Neutrophil (primary cell): Measurements from ENCODE around the gene TCL1B.

Experiments used
- H3K27ac ChIP-seq: fragments of 200-600 bp; sonication (generic); 2 replicates; pipeline ENCODE4 v1.5.1; 2016; ENCODE audit warnings: mild to moderate bottlenecking, moderate library complexity
- H3K27me3 ChIP-seq: fragments of 200-600 bp; sonication (generic); 2 replicates; pipeline ENCODE4 v1.6.0; 2016; ENCODE audit warnings: mild to moderate bottlenecking
- H3K36me3 ChIP-seq: fragments of 200-600 bp; sonication (generic); 2 replicates; pipeline ENCODE4 v1.5.1; 2017
- H3K4me1 ChIP-seq, 2 experiments: fragments of 200-600 bp in 1 of 2; sonication (generic) in 1 of 2; 1 replicate in 1 of 2; 2 replicates in 1 of 2; pipeline versions ENCODE4 v1.5.1 to v1.6.1; 2013 to 2016; ENCODE audit warnings: low read depth in 1 of 2, low read length in 1 of 2, mild to moderate bottlenecking in 1 of 2, moderate library complexity in 1 of 2; ENCODE audit not compliant: control insufficient read depth in 1 of 2, insufficient read depth in 1 of 2
- H3K4me3 ChIP-seq, 2 experiments: fragments of 200-600 bp in 1 of 2; sonication (generic) in 1 of 2; 1 replicate in 1 of 2; 2 replicates in 1 of 2; pipeline ENCODE4 v1.5.1; 2013 to 2016; ENCODE audit warnings: low read depth in 1 of 2, low read length in 1 of 2, mild to moderate bottlenecking in 1 of 2, moderate library complexity in 1 of 2
- H3K9me3 ChIP-seq: fragments of 200-600 bp; sonication (generic); 2 replicates; pipeline ENCODE4 v1.5.1; 2016
- CTCF ChIP-seq: fragments of 200-600 bp; sonication (generic); IDR thresholded peaks from 2 replicates; pipeline ENCODE4 v1.5.1; 2016; ENCODE audit warnings: antibody characterized with exemption

The TCL1B gene

DNA sequence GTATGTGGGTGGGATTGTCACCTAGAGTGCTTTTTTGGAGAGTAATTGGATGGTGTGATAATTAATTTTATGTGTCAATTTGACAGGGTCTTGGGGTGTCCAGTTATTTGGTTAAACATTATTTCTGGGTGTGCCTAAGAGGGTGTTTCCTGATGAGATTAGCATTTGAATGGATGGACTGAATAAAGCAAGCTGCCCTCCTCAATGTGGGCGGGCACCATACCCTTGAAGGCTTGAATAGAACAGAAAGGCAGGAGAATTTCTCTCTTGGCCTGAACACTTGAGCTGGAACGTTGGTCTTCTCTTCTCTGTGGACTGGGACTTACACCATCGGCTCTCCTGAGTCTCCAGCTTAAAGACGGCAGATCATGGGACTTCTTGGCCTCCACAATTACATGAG, 28.8 kb upstream of the TCL1B start:
- no peaks in the 10 kb centered on the region for H3K36me3 ChIP-seq
- no peaks in the 10 kb centered on the region for H3K4me1 ChIP-seq
- H3K9me3 ChIP-seq = no peaks in the 10 kb centered on the region
- no peak overlapping the region for H3K27ac ChIP-seq
- TF ChIP-seq CTCF = no peak
- H3K4me3 ChIP-seq = no peak overlapping the region
- H3K27me3 ChIP-seq = no peaks in the 10 kb centered on the region

GRCh38 chr14:95659293-95659989, 26.8 kb upstream of the TCL1B start:
- no peak for TF ChIP-seq CTCF

GRCh38 chr14:95659990-95660385, 26.2 kb upstream of the TCL1B start:
- no peaks in the 10 kb centered on the region for H3K36me3 ChIP-seq
- peaks cover 5% of the 10 kb centered on the region for H3K27me3 ChIP-seq
- H3K4me1 ChIP-seq = no peaks in the 10 kb centered on the region
- H3K9me3 ChIP-seq = no peaks in the 10 kb centered on the region
- H3K27ac ChIP-seq = no peak overlapping the region
- H3K4me3 ChIP-seq = no peak overlapping the region
- TF ChIP-seq CTCF = no peak

More at GRCh38 chr14:95659293-95659989, 26.8 kb upstream of the TCL1B start:
- no peak overlapping the region for H3K4me3 ChIP-seq
- H3K4me1 ChIP-seq = no peaks in the 10 kb centered on the region
- no peaks in the 10 kb centered on the region for H3K36me3 ChIP-seq
- no peak overlapping the region for H3K27ac ChIP-seq
- peaks cover 5% of the 10 kb centered on the region for H3K27me3 ChIP-seq
- H3K9me3 ChIP-seq = no peaks in the 10 kb centered on the region

DNA sequence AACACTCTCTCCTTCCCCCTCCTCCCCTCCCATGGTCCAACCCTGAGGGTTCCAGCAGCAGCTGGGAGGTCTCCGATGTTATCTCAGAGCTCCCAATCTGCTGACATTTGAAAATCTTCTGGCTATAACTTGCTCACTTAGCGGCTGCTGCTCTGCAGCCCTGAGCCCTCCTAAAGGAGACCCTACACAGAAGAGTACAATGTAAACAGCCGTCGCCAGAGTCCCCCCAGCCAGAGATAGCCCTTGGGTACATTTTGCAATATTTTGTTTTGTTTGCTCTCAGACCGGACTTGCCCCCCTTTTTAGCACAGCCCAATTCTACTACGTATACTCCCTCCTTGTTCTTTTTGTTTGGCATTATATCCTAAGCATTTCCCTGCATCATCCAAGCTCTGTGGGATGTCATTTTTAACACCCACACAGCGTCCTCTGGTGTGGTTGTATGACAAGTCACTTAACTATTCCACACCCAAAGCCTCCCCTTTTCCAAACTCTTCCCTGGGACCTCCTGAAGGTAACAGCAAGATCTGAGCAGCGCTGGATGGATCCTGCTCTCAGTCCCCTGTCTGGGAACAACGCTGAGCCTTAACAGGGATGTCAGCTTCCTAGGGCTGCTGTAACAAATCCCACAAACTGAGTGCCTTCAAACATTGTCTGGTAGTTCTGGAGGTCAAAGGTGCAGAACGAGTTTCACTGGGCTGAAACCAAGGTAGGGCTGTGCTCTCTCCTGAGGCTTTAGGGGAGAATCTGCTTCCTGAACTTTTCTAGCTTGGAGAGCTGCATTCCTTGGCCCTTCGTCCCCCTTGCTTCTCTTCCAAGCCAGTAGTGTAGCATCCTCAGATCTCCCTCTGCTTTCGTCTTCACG, 25.3 kb upstream of the TCL1B start:
- no peaks in the 10 kb centered on the region for H3K36me3 ChIP-seq
- peaks cover 5% of the 10 kb centered on the region for H3K27me3 ChIP-seq
- no peak overlapping the region for H3K27ac ChIP-seq
- no peak for TF ChIP-seq CTCF
- H3K9me3 ChIP-seq = no peaks in the 10 kb centered on the region
- H3K4me3 ChIP-seq = no peak overlapping the region
- H3K4me1 ChIP-seq = no peaks in the 10 kb centered on the region

GRCh38 chr14:95662376-95663186, 23.6 kb upstream of the TCL1B start:
- Histone ChIP-seq H3K4me1 (no peaks in the 10 kb centered on the region), H3K27me3 (peaks cover 5% of the 10 kb centered on the region), H3K9me3 (no peaks in the 10 kb centered on the region), H3K4me3 (no peak overlapping the region), H3K27ac (no peak overlapping the region), H3K36me3 (no peaks in the 10 kb centered on the region)
- no peak for TF ChIP-seq CTCF
